G401 (cell line): Measurements from ENCODE around the gene EVA1C. TPM values are rescaled to one million over a fixed set of nuclear protein-coding genes. Genes with fewer than 3 reads are reported as not detected.
"Not testable (repeated sequence)": the region's sequence is repeated elsewhere in the genome, so short reads cannot be mapped to it uniquely, and the experiment has no call there.

Experiments
- DNase-seq: peaks from one replicate; pipeline ENCODE4 v3.0.0-alpha.2; 2015; ENCODE audit warnings: low spot score
- in situ Hi-C: cut with HindIII; loops from 2 replicates; pipeline ENCODE4 v1.10.0; 2016; ENCODE audit warnings: low sequenced_read_pairs, mixed read lengths
- total RNA-seq: library from RNA; depleted of rRNA; stranded (reverse); fragments of >200 nt; shearing (Covaris generic); gene quantifications from 2 replicates; pipeline ENCODE4 v1.2.3, GENCODE V29; 2014; rRNA removed

Gene EVA1C
- total RNA-seq, 1 experiment from 2014 or later = not detected

GRCh38 chr21:32543056-32543455, 130.6 kb downstream of the EVA1C start:
- in situ Hi-C loops, DNase-seq: not testable (repeated sequence)

- in situ Hi-C loops = no loop called here
- no peak for DNase-seq
Observed at GRCh38 chr21:32543975-32544374, 131.5 kb downstream of the EVA1C start.

- no peak for DNase-seq
- in situ Hi-C loops = no loop called here
Observed at GRCh38 chr21:32544697-32545096, 132.2 kb downstream of the EVA1C start.

- no peak for DNase-seq
- in situ Hi-C loops = no loop called here
Observed at GRCh38 chr21:32545948-32546441, 133.5 kb downstream of the EVA1C start.

- no peak for DNase-seq
- in situ Hi-C loops = no loop called here
Observed at GRCh38 chr21:32547018-32547417, 134.5 kb downstream of the EVA1C start.

DNA sequence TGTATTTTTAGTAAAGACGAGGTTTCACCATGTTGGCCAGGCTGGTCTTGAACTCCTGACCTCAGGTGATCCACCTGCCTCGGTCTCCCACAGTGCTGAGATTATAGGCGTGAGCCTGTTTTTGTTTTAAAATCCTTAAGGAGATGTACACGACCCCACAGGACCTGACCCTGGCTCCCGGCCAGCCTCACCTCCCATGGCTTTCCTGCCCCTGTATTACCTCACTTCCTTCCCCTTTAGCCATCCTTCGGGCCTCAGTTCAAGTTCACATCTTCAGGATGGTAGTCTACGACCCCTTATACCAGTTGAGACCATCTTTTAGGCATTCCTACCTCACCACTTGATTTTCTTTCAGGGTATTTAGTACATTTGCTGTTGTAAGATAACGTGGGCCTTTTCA, 136.5 kb downstream of the EVA1C start:
- no peak for DNase-seq
- in situ Hi-C loops = no loop called here

DNA sequence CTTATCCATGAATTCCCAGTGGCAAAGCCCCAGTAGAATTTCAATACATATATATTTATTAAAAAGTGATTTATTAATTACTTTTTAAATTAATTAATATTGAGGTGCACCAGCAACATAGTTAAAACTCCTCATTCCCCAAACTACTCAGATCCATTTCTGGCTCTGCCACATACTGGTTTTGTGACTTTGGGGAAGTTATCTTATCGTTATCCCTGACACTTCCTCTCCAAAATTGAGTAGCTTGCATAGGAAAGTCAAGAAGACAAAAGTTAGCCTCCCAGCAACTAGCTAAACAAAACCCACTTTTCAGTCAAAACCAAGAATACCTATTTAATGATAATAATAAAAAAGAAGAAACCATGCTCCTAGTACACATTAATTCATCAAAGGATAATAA, 136.9 kb downstream of the EVA1C start:
- in situ Hi-C loops = no loop called here
- DNase-seq = no peak

- no peak for DNase-seq
Observed at GRCh38 chr21:32549886-32550285, 137.4 kb downstream of the EVA1C start.

DNA sequence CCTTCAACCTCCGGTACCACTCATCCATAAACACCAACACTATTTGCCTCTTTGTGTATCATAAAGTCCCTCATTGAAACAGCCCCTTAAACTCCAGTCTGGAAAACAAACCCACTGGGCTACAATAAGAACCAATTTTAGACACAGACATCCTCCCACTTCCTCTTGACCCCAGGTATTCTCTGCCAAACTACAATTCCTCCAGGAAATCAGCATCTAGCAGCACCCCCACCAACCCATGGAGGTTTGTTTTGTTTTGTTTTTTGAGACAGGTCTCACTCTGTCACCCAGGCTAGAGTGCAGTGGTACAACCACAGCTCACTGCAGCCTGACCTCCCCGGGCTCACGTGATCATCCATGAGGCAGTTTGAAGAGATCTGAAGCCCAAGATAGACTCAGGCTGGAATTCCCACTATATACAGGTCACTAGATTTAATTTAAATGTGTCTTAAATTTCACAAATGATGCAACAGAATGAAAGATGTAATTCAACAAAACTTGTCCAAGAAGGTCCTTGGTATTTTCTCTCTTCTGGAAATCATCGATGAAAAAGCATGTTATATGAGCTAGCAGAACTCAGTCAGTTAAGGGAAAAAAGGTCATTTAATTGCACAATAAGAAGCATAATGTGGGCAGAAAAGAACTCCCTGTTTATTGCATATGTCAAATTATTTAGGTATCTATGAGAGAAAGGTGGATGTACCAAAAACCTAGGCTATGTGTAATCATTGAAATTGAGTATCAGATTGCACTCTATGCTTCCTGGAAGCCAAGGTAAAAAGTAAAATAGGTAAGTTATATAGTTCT, 142.5 kb downstream of the EVA1C start:
- in situ Hi-C loops = no loop called here
- DNase-seq = no peak

More at GRCh38 chr21:32549886-32550285, 137.4 kb downstream of the EVA1C start:
- in situ Hi-C loops = no loop called here

- in situ Hi-C loops = no loop called here
- no peak for DNase-seq
Observed at GRCh38 chr21:32558106-32558505, 145.6 kb downstream of the EVA1C start.

- in situ Hi-C loops = no loop called here
- no peak for DNase-seq
Observed at GRCh38 chr21:32559006-32559610, 146.6 kb downstream of the EVA1C start.

- in situ Hi-C loops = no loop called here
- DNase-seq = no peak
Observed at GRCh38 chr21:32560896-32561295, 148.4 kb downstream of the EVA1C start.

DNA sequence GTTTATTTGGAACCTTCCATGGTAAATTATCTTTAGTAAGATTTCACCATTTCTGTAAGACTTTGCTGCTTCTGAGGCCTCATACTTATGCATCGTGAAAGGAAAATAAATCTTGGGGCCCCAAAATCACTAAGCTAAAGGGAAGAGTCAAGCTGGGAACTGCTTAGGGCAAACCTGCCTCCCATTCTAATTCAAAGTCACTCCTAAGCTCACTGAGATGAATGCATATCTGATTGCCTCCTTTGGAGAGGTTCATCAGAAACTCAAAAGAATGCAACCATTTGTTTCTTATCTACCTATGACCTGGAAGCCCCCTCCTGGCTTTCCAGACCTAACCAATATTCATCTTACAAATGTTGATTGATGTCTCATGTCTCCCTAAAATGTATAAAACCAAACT, 149.0 kb downstream of the EVA1C start:
- DNase-seq, in situ Hi-C loops: not testable (repeated sequence)

DNA sequence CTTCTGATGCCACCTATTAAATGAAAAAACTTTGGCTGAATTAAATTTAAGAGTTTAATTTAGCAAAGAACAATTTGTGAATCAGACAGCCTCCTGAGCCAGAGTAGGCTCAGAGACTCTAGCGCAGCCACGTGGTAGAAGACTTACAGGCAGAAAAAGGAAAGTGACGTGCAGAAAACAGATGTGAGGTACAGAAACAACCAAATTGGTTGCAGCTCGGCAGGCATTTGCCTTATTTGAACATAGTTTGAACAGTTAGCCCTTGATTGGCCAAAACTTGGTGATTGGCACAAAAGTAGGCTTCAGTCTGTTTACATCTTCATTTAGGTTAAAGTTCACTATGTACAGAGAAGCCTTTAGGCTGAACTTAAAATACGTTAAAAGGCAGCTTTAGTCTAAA, 149.9 kb downstream of the EVA1C start:
- in situ Hi-C loops = no loop called here
- DNase-seq = no peak

DNA sequence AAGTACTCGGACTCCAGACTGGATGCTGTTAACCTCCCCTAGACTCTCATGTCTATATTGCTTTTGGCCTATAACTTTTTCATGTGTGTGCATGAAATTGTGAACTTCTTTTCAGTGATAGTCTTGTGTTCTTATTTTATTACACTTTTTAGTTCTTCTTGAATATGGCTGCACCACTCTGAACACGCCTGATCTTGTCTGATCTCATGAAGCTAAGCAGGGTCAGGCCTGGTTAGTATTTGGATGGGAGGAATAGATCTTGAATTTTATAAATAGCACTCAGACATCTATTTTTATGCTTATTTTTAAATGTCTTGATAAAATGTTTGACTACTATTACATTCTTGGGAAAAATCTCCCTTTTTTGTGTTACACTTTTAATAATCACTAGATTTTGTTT, 150.4 kb downstream of the EVA1C start:
- no peak for DNase-seq
- in situ Hi-C loops = no loop called here

Other genes with a start within 250 kb of the EVA1C start
- 36.8 and 46.0 TPM in 2 replicates for gene MIS18A, start 133.7 kb upstream of the EVA1C start, total RNA-seq
- gene MRAP, start 113.9 kb upstream of the EVA1C start, total RNA-seq = not detected in 2 replicates
- 12.6 and 20.9 TPM in 2 replicates for gene URB1, start 19.7 kb upstream of the EVA1C start, total RNA-seq
- gene TCP10L, start 172.8 kb downstream of the EVA1C start, total RNA-seq = 0.74 TPM in 1 of 2 replicates, not detected in the other
- gene CFAP298, start 199.7 kb downstream of the EVA1C start, total RNA-seq = 60.0 and 83.8 TPM in 2 replicates